ENCODE data around the gene RNF150.

Gene RNF150

GRCh38 chr4:141131723-141132071 lies 1.6 kb downstream of the RNF150 start:
- DNase-seq (ENCODE audit: low read depth), result no peak

DNA sequence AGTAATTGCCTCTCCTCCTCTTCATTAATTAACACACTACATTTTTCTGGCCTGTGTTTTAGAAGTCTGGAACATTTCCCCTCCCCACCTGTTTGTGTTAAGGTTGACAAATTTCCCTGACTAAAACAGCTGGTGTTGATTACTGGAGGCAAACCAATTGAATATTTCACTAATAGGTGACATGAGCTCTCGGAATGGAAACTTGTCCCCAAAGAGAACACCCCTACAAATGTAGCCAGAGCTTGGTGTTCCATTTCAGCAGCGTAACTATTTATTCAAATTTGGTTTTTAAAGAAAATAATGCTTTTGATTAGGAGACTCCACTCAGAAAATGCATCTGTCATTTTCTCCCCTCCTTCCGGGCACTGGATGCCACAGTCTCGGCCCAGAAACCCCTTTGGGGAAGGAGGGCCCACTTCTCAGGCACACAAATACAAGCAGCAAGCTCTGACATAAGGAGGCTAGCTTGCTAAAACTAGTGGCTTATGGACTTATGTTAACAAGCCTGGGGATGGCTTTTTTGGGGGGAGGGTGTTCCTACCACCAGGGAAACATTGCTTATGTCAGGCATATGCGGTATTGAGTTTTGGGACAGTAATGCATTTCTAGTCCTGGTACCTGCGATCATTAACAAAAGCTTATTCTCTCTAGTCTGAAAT lies 2.2 kb downstream of the RNF150 start:
- DNase-seq (ENCODE audit: low read depth), result no peak

DNA sequence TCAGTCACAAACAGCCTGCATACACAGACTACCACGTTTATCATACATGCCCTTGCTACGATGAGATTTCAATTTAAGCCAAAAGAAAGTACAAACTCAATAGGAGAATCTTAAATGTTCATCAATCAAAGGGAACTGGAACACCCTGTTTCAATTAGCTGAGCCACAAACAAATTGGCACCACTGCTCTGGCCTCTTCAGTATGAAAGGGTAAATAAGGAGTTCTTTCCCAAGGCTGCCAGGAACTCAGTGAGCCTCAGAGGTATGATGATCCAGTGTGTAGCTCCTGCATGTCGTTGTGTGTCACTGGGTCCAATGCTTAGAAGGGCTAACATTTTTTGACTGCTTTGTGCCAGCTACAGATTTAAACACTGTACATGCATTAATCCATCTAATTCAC lies 5.4 kb downstream of the RNF150 start:
- no peak for DNase-seq (ENCODE audit: low read depth)

DNA sequence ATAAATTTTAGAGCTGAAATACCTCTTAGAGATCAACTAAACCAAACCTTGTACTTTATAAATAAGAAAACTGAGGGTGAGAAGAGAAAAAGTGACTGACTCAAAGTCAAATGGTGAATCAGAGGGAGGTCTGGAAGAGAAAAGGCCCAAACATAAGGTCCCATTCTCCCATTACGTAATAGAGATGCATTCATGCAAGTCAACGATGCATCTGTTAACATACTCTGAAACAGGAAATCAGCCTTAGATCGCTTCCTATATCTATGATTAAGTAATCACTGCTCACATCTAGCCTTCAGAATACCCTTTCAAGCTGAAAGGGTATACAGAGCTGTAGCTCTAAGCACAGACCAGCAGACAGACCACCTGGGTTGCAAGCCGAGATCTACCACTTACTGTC lies 6.5 kb downstream of the RNF150 start:
- DNase-seq (ENCODE audit: low read depth), result no peak

GRCh38 chr4:141124224-141124623 lies 9.0 kb downstream of the RNF150 start:
- DNase-seq (ENCODE audit: low read depth), result no peak

DNA sequence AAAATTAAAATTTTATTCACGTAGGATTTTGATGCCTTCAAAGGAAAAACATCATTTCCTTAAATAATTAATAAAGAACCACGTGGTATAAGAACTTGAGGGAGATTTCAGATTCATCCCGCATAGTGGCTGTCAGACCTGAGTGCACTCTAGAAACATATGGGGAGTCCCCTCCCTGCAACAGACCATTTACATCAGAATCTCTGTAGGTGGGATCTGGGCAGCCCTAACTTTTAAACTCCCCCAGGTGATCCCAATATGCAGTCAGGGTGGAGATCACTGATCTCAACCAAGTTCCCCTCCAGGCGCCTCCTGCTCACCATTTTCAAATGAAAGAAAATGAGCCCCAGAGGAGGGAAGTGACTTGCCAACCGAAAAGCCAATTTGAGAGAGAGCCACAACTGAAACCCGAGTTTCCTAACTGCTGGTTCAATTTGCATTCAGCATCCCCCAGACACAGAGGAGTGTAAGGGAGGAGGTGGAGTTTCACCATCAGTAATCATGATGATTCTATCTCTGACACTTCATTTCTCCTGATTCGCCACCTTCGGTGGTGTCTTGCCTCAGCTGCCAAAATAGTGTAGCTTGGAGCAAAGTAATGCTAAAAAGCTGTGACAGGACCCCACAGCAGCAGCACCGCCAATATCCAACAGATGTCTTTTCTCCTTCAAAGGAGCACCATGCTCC lies 11.4 kb downstream of the RNF150 start:
- DNase-seq (ENCODE audit: low read depth), result no peak

DNA sequence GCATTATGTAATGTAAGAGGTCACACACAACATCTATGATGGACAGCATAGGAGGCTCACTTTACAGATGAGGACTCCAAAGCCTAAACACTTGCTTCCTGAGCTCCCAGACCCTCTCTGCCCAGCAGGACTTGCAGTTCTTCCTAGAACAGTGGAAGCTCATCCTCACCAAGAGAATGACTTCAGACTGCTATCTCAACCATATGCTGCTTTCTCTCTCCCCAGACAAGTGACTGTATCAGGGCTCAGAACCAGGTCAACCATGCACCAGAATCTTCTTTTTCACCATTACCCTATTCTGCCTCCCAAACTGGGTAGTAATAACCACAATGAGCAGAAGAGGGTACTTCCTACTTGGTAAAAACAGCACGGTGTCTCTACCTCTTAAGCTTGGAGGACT lies 12.2 kb downstream of the RNF150 start:
- DNase-seq (ENCODE audit: low read depth), result no peak

GRCh38 chr4:141120036-141120593 lies 13.2 kb downstream of the RNF150 start:
- no peak for DNase-seq (ENCODE audit: low read depth)

GRCh38 chr4:141119071-141119470 lies 14.2 kb downstream of the RNF150 start:
- DNase-seq (ENCODE audit: low read depth), result no peak

DNA sequence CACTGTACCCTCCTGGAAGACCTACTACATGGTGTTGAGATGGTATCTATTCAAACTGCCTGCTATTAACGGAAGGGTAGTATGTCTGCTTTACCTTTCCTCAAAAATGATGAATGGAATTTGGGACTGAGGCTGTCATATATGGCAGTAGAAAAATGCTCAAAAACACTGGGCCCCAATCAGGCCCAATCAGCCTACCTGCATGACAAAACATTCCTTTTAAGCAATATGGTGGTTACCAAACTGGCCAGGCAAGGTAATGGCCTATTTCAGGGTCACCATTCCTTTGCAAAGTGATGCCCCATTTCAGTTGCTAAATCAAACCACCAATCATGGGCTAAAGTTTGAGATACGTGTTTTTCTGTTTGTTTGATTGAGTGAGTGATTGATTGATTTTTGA lies 14.9 kb downstream of the RNF150 start:
- no peak for DNase-seq (ENCODE audit: low read depth)

- no peak for DNase-seq (ENCODE audit: low read depth)
Measured at GRCh38 chr4:141117935-141118334, 15.3 kb downstream of the RNF150 start.

- DNase-seq (ENCODE audit: low read depth), result no peak
Measured at GRCh38 chr4:141109983-141110382, 23.3 kb downstream of the RNF150 start.

- no peak for DNase-seq (ENCODE audit: low read depth)
Measured at GRCh38 chr4:141107927-141108326, 25.3 kb downstream of the RNF150 start.

- peak; percentile 59 for DNase-seq (ENCODE audit: low read depth)
Measured at GRCh38 chr4:141102367-141102766, 30.9 kb downstream of the RNF150 start.

DNA sequence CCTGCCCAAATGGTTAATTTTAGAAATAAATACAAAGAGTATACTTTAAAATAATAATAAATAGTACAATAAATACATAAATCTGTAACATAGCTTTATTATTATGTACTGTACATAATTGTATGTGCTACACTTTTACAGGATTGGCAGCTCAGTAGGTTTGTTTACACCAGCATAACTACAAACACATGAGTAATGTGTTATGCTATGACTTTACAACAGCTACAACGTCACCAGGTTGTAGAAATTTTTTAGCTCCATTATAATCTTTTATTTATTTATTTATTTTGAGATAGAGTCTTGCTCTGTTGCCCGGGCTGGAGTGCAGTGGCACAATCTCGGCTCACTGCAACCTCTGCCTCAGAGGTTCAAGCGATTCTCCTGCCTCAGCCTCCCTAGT lies 31.8 kb downstream of the RNF150 start:
- DNase-seq (ENCODE audit: low read depth), result no peak

GRCh38 chr4:141099326-141099725 lies 33.9 kb downstream of the RNF150 start:
- no peak for DNase-seq (ENCODE audit: low read depth)

DNA sequence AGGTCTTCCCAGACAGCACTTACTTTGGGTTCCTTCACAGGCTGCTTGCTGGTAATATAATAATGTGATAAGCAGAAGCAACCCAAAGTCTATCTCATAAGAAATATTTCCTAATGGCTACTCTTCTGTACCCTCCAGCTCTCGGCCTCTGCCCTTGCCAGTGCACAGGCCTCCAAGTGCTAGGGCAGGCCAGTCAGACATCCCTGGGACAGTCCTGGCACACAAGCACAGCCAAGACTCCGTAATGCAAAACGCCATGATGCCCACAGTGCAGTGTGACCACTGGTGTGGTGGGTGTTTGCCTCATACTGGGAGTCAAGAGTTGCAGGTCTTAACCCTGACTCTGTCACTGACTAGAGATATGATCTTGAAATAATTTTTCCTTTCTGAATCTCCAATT lies 35.1 kb downstream of the RNF150 start:
- DNase-seq (ENCODE audit: low read depth), result no peak

GRCh38 chr4:141090473-141090872 lies 42.8 kb downstream of the RNF150 start:
- no peak for DNase-seq (ENCODE audit: low read depth)

DNA sequence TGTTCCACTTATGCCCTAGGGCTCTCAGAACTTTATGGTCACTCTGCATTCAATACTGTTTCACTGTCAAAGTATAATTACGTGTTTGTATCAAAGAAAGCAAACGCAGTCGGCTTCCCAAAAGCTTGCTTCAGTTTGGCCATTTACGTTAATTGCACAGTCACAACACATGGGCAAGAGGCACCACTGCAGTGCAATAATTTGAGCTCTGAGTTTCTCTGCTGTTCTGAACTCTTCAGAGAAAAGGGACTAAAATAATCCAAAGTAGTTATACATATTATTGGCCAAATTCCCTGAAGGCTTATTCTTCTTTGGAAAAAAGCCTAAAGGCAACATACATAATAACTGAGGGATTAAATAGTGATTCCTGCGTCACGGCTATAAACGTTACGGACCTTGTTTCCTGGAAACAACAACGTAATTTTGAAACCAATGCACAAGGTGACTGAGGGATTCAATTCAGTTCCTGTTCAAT lies 51.3 kb downstream of the RNF150 start:
- DNase-seq (ENCODE audit: low read depth), result no peak

DNA sequence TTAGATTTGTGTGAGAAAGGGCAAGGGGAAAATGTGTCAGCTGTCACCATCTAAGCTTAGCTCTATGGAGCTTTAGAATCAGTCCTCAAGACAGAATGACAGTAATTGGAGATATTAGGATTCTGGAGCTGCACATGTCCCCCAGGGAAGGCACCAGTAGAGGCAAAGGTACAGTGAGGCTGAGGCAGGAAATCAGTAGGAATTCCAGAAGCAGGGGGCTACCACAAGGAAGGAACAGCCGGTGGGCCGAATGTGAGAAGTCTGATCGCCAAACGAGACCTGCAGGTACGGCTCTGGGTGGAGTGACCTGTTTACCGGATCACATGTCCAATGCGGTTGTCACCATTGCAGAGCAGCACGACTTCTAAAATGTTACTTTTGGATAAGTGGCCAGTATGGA lies 52.6 kb downstream of the RNF150 start:
- no peak for DNase-seq (ENCODE audit: low read depth)

DNA sequence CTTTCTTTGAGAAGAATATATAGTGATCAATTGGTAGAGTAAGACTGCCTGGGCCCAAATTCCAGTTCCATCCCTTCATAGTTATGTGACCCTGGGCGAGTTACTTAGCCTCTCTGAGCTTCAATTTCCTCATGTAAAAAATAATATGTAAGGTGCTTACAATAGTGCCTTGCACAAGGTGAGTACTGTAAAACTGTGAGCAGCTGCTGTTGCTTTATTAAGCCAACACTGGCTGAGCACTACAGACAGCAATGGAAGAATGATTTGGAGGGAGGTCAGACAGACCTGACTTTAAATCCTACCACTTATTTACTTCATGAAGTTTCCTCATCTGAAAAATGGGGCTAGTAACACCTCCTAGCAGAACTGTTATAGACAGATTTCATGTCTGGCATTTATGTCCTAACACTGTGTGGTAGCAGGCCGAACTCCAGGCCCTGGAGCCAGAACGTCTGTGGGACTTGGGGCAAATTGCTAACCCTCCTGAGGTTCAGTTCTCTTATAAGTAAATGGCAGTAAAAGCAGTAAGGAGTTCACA lies 53.8 kb downstream of the RNF150 start:
- no peak for DNase-seq (ENCODE audit: low read depth)

- no peak for DNase-seq (ENCODE audit: low read depth)
Measured at GRCh38 chr4:141078871-141079270, 54.4 kb downstream of the RNF150 start.

DNA sequence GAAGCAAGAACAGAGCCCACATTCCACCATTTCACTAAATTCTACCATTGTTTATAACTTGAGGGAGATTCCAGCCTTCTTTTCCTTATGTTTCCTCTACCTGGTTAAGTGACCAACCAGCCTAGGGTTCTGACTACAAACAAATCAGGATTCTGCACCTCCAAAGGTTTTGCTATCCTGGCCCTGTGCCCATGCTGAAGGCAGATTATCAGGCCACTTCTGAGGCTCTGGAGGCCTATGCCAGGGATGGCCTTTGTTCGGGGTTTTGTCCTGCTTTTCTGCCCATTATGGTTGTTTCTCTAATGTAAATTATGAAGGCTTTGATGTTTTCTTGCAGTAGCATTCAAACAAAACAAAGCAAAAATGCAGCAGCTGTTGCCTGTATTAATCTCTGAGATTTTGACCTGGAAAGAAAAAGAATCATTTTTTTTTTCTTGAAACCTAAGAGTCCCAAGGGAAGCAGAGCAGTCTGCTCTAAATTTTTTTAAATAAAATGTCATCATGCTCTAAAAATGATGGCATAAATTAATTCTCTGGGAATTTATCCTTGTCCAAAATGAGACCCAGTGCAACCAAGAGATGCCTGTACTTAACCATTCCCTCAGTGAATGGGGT lies 55.6 kb downstream of the RNF150 start:
- no peak for DNase-seq (ENCODE audit: low read depth)

All from non-pigmented ciliary epithelial cell (primary cell).